NOMO-1 (cell line): ENCODE measurements around the gene ICOSLG.
"Not testable (repeated sequence)": the region's sequence is repeated elsewhere in the genome, so short reads cannot be mapped to it uniquely, and the experiment has no call there.

Experiments used
- DNase-seq, 2 experiments: peaks; one replicate each; lab custom pipeline; 2025; ENCODE audit not compliant: unreplicated experiment in 2 of 2; lab: John Stamatoyannopoulos, UW

The ICOSLG gene

GRCh38 chr21:44227614-44228013, 13.1 kb downstream of the ICOSLG start:
- not testable (repeated sequence) for DNase-seq

- not testable (repeated sequence) for DNase-seq
Measured at GRCh38 chr21:44225605-44226004, 15.1 kb downstream of the ICOSLG start.

- not testable (repeated sequence) for DNase-seq
Measured at GRCh38 chr21:44223334-44223733, 17.4 kb downstream of the ICOSLG start.

GRCh38 chr21:44220674-44221073, 20.1 kb downstream of the ICOSLG start:
- DNase-seq = not testable (repeated sequence)

- not testable (repeated sequence) for DNase-seq
Measured at GRCh38 chr21:44218461-44218860, 22.3 kb downstream of the ICOSLG start.

- not testable (repeated sequence) for DNase-seq
Measured at GRCh38 chr21:44211978-44212377, 28.8 kb downstream of the ICOSLG start.

GRCh38 chr21:44211574-44211973, 29.2 kb downstream of the ICOSLG start:
- not testable (repeated sequence) for DNase-seq

- DNase-seq = not testable (repeated sequence)
Measured at GRCh38 chr21:44207860-44208646, 32.7 kb downstream of the ICOSLG start.

GRCh38 chr21:44206698-44207676, 33.8 kb downstream of the ICOSLG start:
- not testable (repeated sequence) for DNase-seq

GRCh38 chr21:44206187-44206586, 34.6 kb downstream of the ICOSLG start:
- not testable (repeated sequence) for DNase-seq

- not testable (repeated sequence) for DNase-seq
Measured at GRCh38 chr21:44202590-44203299, 38.0 kb downstream of the ICOSLG start.

- DNase-seq = not testable (repeated sequence)
Measured at GRCh38 chr21:44199997-44200396, 40.7 kb downstream of the ICOSLG start.

GRCh38 chr21:44199448-44199847, 41.3 kb downstream of the ICOSLG start:
- no peak for DNase-seq

- DNase-seq = not testable (repeated sequence)
Measured at GRCh38 chr21:44197156-44197516, 43.6 kb downstream of the ICOSLG start.

GRCh38 chr21:44196212-44197155, 44.3 kb downstream of the ICOSLG start:
- not testable (repeated sequence) for DNase-seq

GRCh38 chr21:44194888-44195287, 45.9 kb downstream of the ICOSLG start:
- DNase-seq = not testable (repeated sequence)

GRCh38 chr21:44194451-44194850, 46.3 kb downstream of the ICOSLG start:
- not testable (repeated sequence) for DNase-seq

- DNase-seq = not testable (repeated sequence)
Measured at GRCh38 chr21:44193108-44193507, 47.6 kb downstream of the ICOSLG start.
